Measurements from ENCODE around the gene PRR14. TPM values are rescaled to one million over a fixed set of nuclear protein-coding genes. Genes with fewer than 3 reads are reported as not detected.

PRR14 gene
- polyA plus RNA-seq, 1 experiment = 5.2 TPM

- POLR2A ChIA-PET = no interaction called here
- CTCF ChIA-PET = interaction anchor here (1.2 to 2.5 kb wide), 2 partner anchors 8 to 19 kb away, joined by 5 to 17 read pairs; no protein-coding TSS in a partner anchor
These were observed 24.4 kb downstream of the PRR14 start for GRCh38 chr16:30675143-30675542.

GRCh38 chr16:30677931-30678585 is 27.3 kb downstream of the PRR14 start:
- CTCF ChIA-PET = interaction anchor here (0.6 to 2.4 kb wide), 4 partner anchors 10 to 968 kb away, joined by 3 to 10 read pairs (median 3); no protein-coding TSS in a partner anchor
- DNase-seq (ENCODE audit: low read depth) = no peak
- TF ChIP-seq CTCF (IDR thresholded peaks at IDR 0.05; ENCODE audit: insufficient read depth, low read depth, low read length) = no peak
- Histone ChIP-seq H3K36me3 (ENCODE audit: control insufficient read depth, insufficient read depth, low read length) (no peaks in the 10 kb centered on the region), H3K27me3 (ENCODE audit: control insufficient read depth, insufficient read depth, low read length) (no peaks in the 10 kb centered on the region), H3K4me3 (ENCODE audit: low read depth, low read length) (no peak overlapping the region)
- POLR2A ChIA-PET = no interaction called here

More at GRCh38 chr16:30675143-30675542, 24.4 kb downstream of the PRR14 start:
- no peaks in the 10 kb centered on the region; the same call in none of the 2 replicates for H3K36me3 ChIP-seq (ENCODE audit: control insufficient read depth, insufficient read depth, low read length)
- no peak overlapping the region for H3K4me3 ChIP-seq (ENCODE audit: low read depth, low read length)
- H3K27me3 ChIP-seq (ENCODE audit: control insufficient read depth, insufficient read depth, low read length) = no peaks in the 10 kb centered on the region
- no peak for DNase-seq (ENCODE audit: low read depth)
- TF ChIP-seq CTCF (IDR thresholded peaks at IDR 0.05; ENCODE audit: insufficient read depth, low read depth, low read length) = no peak

GRCh38 chr16:30678586-30678970 is 27.8 kb downstream of the PRR14 start:
- TF ChIP-seq CTCF (IDR thresholded peaks at IDR 0.05; ENCODE audit: insufficient read depth, low read depth, low read length) = no peak
- CTCF ChIA-PET = interaction anchor here (0.6 to 2.4 kb wide), 2 partner anchors 16 to 969 kb away, joined by 3 to 10 read pairs; no protein-coding TSS in a partner anchor
- DNase-seq (ENCODE audit: low read depth) = no peak
- H3K27me3 ChIP-seq (ENCODE audit: control insufficient read depth, insufficient read depth, low read length) = no peaks in the 10 kb centered on the region
- H3K4me3 ChIP-seq (ENCODE audit: low read depth, low read length) = no peak overlapping the region
- H3K36me3 ChIP-seq (ENCODE audit: control insufficient read depth, insufficient read depth, low read length) = no peaks in the 10 kb centered on the region
- POLR2A ChIA-PET = no interaction called here

GRCh38 chr16:30680326-30680725 is 29.6 kb downstream of the PRR14 start:
- ChIA-PET POLR2A (no interaction called here), CTCF (no interaction called here)
- no peak for DNase-seq (ENCODE audit: low read depth)
- no peaks in the 10 kb centered on the region for H3K27me3 ChIP-seq (ENCODE audit: control insufficient read depth, insufficient read depth, low read length)
- H3K36me3 ChIP-seq (ENCODE audit: control insufficient read depth, insufficient read depth, low read length) = no peaks in the 10 kb centered on the region
- H3K4me3 ChIP-seq (ENCODE audit: low read depth, low read length) = no peak overlapping the region
- TF ChIP-seq CTCF (IDR thresholded peaks at IDR 0.05; ENCODE audit: insufficient read depth, low read depth, low read length) = no peak

GRCh38 chr16:30688701-30689100 is 37.9 kb downstream of the PRR14 start:
- POLR2A ChIA-PET = no interaction called here
- CTCF ChIA-PET = no interaction called here

More at GRCh38 chr16:30688701-30689100, 37.9 kb downstream of the PRR14 start:
- Histone ChIP-seq H3K36me3 (ENCODE audit: control insufficient read depth, insufficient read depth, low read length) (no peaks in the 10 kb centered on the region), H3K4me3 (ENCODE audit: low read depth, low read length) (no peak overlapping the region), H3K27me3 (ENCODE audit: control insufficient read depth, insufficient read depth, low read length) (no peaks in the 10 kb centered on the region; the same call in 1 of the 2 replicates)
- no peak for DNase-seq (ENCODE audit: low read depth)
- TF ChIP-seq CTCF (IDR thresholded peaks at IDR 0.05; ENCODE audit: insufficient read depth, low read depth, low read length) = no peak
